22Rv1 (cell line): Measurements from ENCODE around the gene ABL1.

Source experiments
- H3K27ac ChIP-seq: fragments of 450-650 bp; 2 replicates; pipeline ENCODE4 v1.5.1; 2017
- CTCF ChIP-seq: fragments of 450-650 bp; IDR thresholded peaks from 2 replicates; pipeline ENCODE4 v1.5.1; 2017; ENCODE audit warnings: mild to moderate bottlenecking
- ZFX ChIP-seq: fragments of 450-650 bp; IDR thresholded peaks from 2 replicates; pipeline ENCODE4 v1.6.1; 2017; ENCODE audit warnings: antibody characterized with exemption, borderline replicate concordance

Gene ABL1

GRCh38 chr9:130895038-130895437, 60.0 kb downstream of the ABL1 start:
- no peak for TF ChIP-seq ZFX
- H3K27ac ChIP-seq: no peak overlapping the region

GRCh38 chr9:130895481-130896232, 60.6 kb downstream of the ABL1 start:
- no peak overlapping the region for H3K27ac ChIP-seq
- TF ChIP-seq CTCF (no peak), ZFX (no peak)

GRCh38 chr9:130896233-130897014, 61.4 kb downstream of the ABL1 start, which contains the start of gene QRFP:
Gene QRFP (minus strand): TSS chr9:130896812. CDS start chr9:130893838, 2,974 bp downstream.
- TF ChIP-seq ZFX (no peak), CTCF (peak; percentile 32; the same call in 1 of the 2 replicates)
- no peak within 1 kb of the TSS for H3K27ac ChIP-seq

- H3K27ac ChIP-seq: no peak overlapping the region
- TF ChIP-seq ZFX (no peak), CTCF (no peak)
These were observed 62.2 kb downstream of the ABL1 start for GRCh38 chr9:130897105-130897751.

GRCh38 chr9:130897848-130898551, 62.9 kb downstream of the ABL1 start:
- TF ChIP-seq ZFX (no peak), CTCF (no peak)
- H3K27ac ChIP-seq: no peak overlapping the region

GRCh38 chr9:130898552-130898852, 63.4 kb downstream of the ABL1 start:
- TF ChIP-seq ZFX: no peak
- no peak for TF ChIP-seq CTCF

GRCh38 chr9:130899051-130899748, 64.1 kb downstream of the ABL1 start:
- TF ChIP-seq ZFX (no peak), CTCF (no peak)
- H3K27ac ChIP-seq: no peak overlapping the region

More at GRCh38 chr9:130898552-130898852, 63.4 kb downstream of the ABL1 start:
- no peak overlapping the region for H3K27ac ChIP-seq
